H9 (cell line): ENCODE results near the gene KCNN3. TPM values are rescaled to one million over a fixed set of nuclear protein-coding genes. Genes with fewer than 3 reads are reported as not detected.

Experiments used
- DNase-seq: peaks from one replicate; pipeline ENCODE4 v3.0.0-alpha.2; 2017
- H2AFZ ChIP-seq: one replicate; pipeline ENCODE4 v1.6.1; 2013; ENCODE audit warnings: mild to moderate bottlenecking, low read length, control low read depth, moderate library complexity
- H2AK5ac ChIP-seq: 2 replicates; pipeline ENCODE4 v1.6.1; 2013; ENCODE audit warnings: low read length, control low read depth, mixed read lengths; ENCODE audit not compliant: insufficient read length
- H2BK120ac ChIP-seq: one replicate; pipeline ENCODE4 v1.6.1; 2013; ENCODE audit warnings: low read depth, mild to moderate bottlenecking, low read length, control low read depth, inconsistent platforms; ENCODE audit not compliant: poor library complexity, severe bottlenecking
- H2BK12ac ChIP-seq: 2 replicates; pipeline ENCODE4 v1.6.1; 2013; ENCODE audit warnings: low read length, control low read depth, mixed read lengths, low read depth; ENCODE audit not compliant: insufficient read length
- H2BK15ac ChIP-seq: 2 replicates; pipeline ENCODE4 v1.6.1; 2013; ENCODE audit warnings: low read depth, low read length, control low read depth
- H2BK20ac ChIP-seq: one replicate; pipeline ENCODE4 v1.6.1; 2013; ENCODE audit warnings: low read depth, mild to moderate bottlenecking, low read length, control low read depth, inconsistent platforms; ENCODE audit not compliant: poor library complexity, severe bottlenecking
- H2BK5ac ChIP-seq: 2 replicates; pipeline ENCODE4 v1.6.1; 2013; ENCODE audit warnings: low read length, control low read depth, mixed read lengths; ENCODE audit not compliant: insufficient read length
- H3K14ac ChIP-seq: 2 replicates; pipeline ENCODE4 v1.6.1; 2013; ENCODE audit warnings: low read length, control low read depth; ENCODE audit not compliant: insufficient read depth
- H3K18ac ChIP-seq: 2 replicates; pipeline ENCODE4 v1.6.1; 2013; ENCODE audit warnings: low read depth, mild to moderate bottlenecking, mixed read lengths, low read length, control low read depth; ENCODE audit not compliant: insufficient read length
- H3K23ac ChIP-seq: 2 replicates; pipeline ENCODE4 v1.6.1; 2013; ENCODE audit warnings: low read length, control low read depth, mixed read lengths, low read depth; ENCODE audit not compliant: insufficient read length
- H3K23me2 ChIP-seq: 2 replicates; pipeline ENCODE4 v1.6.1; 2013; ENCODE audit warnings: low read depth, mild to moderate bottlenecking, mixed read lengths, low read length, control low read depth; ENCODE audit not compliant: insufficient read length, poor library complexity, severe bottlenecking
- H3K27ac ChIP-seq: 2 replicates; pipeline ENCODE4 v1.5.1; 2013; ENCODE audit warnings: low read length, control low read depth, mixed read lengths, low read depth; ENCODE audit not compliant: insufficient read length
- H3K27me3 ChIP-seq: 2 replicates; pipeline ENCODE4 v1.6.1; 2013; ENCODE audit warnings: low read length, control low read depth, inconsistent platforms; ENCODE audit not compliant: insufficient read depth
- H3K4ac ChIP-seq: 2 replicates; pipeline ENCODE4 v1.6.1; 2013; ENCODE audit warnings: low read depth, mild to moderate bottlenecking, control low read depth, inconsistent platforms, low read length, moderate library complexity
- H3K4me1 ChIP-seq: 2 replicates; pipeline ENCODE4 v1.6.1; 2013; ENCODE audit warnings: low read length, control low read depth, inconsistent platforms; ENCODE audit not compliant: insufficient read depth
- H3K4me2 ChIP-seq: 2 replicates; pipeline ENCODE4 v1.6.1; 2013; ENCODE audit warnings: low read length, control low read depth, mixed read lengths; ENCODE audit not compliant: insufficient read length, insufficient read depth
- H3K56ac ChIP-seq: 2 replicates; pipeline ENCODE4 v1.6.1; 2013; ENCODE audit warnings: low read depth, mild to moderate bottlenecking, mixed read lengths, low read length, control low read depth; ENCODE audit not compliant: insufficient read length
- H3K79me1 ChIP-seq: 2 replicates; pipeline ENCODE4 v1.6.1; 2013; ENCODE audit warnings: low read depth, mild to moderate bottlenecking, moderate library complexity, low read length, control low read depth, inconsistent platforms; ENCODE audit not compliant: insufficient read depth, poor library complexity, severe bottlenecking
- H3K79me2 ChIP-seq: 2 replicates; pipeline ENCODE4 v1.6.1; 2013; ENCODE audit warnings: low read length, control low read depth, inconsistent platforms; ENCODE audit not compliant: insufficient read depth
- H3K9ac ChIP-seq: 2 replicates; pipeline ENCODE4 v1.6.1; 2013; ENCODE audit warnings: low read length, control low read depth, mixed read lengths; ENCODE audit not compliant: insufficient read length; ENCODE audit errors: extremely low read depth
- H3K9me3 ChIP-seq: one replicate; pipeline ENCODE4 v1.6.1; 2013; ENCODE audit warnings: low read depth, low read length, inconsistent platforms; ENCODE audit not compliant: control insufficient read depth
- H3T11ph ChIP-seq: one replicate; pipeline ENCODE4 v1.6.1; 2013; ENCODE audit warnings: mild to moderate bottlenecking, low read length, control low read depth, inconsistent platforms
- H4K20me1 ChIP-seq: one replicate; pipeline ENCODE4 v1.6.1; 2013; ENCODE audit not compliant: control insufficient read depth, insufficient read length, insufficient read depth
- H4K5ac ChIP-seq: 2 replicates; pipeline ENCODE4 v1.6.1; 2013; ENCODE audit warnings: low read depth, mild to moderate bottlenecking, mixed read lengths, low read length, control low read depth; ENCODE audit not compliant: insufficient read length
- H4K8ac ChIP-seq: replicated peaks from 2 replicates; pipeline ENCODE4 v1.6.1; 2013; ENCODE audit warnings: low read length, control low read depth, mixed read lengths, low read depth; ENCODE audit not compliant: insufficient read length
- H4K91ac ChIP-seq: 2 replicates; pipeline ENCODE4 v1.6.1; 2013; ENCODE audit warnings: low read depth, mild to moderate bottlenecking, moderate library complexity, mixed read lengths, low read length, control low read depth; ENCODE audit not compliant: insufficient read length
- H3K27ac Mint-ChIP-seq, 3 experiments: 2 replicates in 2 of 3; 3 replicates in 1 of 3; pipeline ENCODE4 v1.8.0; 2020 to 2021; ENCODE audit warnings: mixed read lengths in 3 of 3, mild to moderate bottlenecking in 1 of 3, moderate library complexity in 1 of 3
- H3K27me3 Mint-ChIP-seq: 2 replicates; pipeline ENCODE4 v1.8.0; 2021; ENCODE audit warnings: low read depth, mild to moderate bottlenecking, moderate library complexity, mixed read lengths
- H3K36me3 Mint-ChIP-seq, 3 experiments: 2 replicates in 2 of 3; 3 replicates in 1 of 3; pipeline ENCODE4 v1.8.0; 2020 to 2021; ENCODE audit warnings: low read depth in 3 of 3, mixed read lengths in 3 of 3; ENCODE audit not compliant: insufficient read depth in 1 of 3
- H3K4me1 Mint-ChIP-seq, 2 experiments: 2 replicates each; pipeline ENCODE4 v1.8.0; 2020; ENCODE audit warnings: mixed read lengths in 2 of 2
- H3K4me3 Mint-ChIP-seq, 2 experiments: 2 replicates in 1 of 2; 3 replicates in 1 of 2; pipeline ENCODE4 v1.8.0; 2020 to 2021; ENCODE audit warnings: mild to moderate bottlenecking in 2 of 2, mixed read lengths in 2 of 2, moderate library complexity in 1 of 2
- H3K9me3 Mint-ChIP-seq, 2 experiments: 2 replicates in 1 of 2; 3 replicates in 1 of 2; pipeline ENCODE4 v1.8.0; 2020; ENCODE audit warnings: mild to moderate bottlenecking in 2 of 2, mixed read lengths in 2 of 2, moderate library complexity in 1 of 2
- CTCF ChIP-seq: fragments of 200-600 bp; sonication (generic); conservative IDR thresholded peaks from 3 replicates; pipeline ENCODE4 v1.8.0; 2021; ENCODE audit warnings: antibody characterized with exemption, mild to moderate bottlenecking
- WGBS: extraction: QIAGEN DNeasy Blood & Tissue Kit; methylation state at CpG from one replicate; pipeline ENCODE4 v1.1.7; 2013; ENCODE audit warnings: missing lambda C conversion rate, low lambda C conversion rate, mixed read lengths; ENCODE audit not compliant: insufficient read length; ENCODE audit errors: extremely low coverage; 5-methylcytosine and 5-hydroxymethylcytosine counted together
- total RNA-seq: library from RNA; stranded (reverse); gene quantifications from 2 replicates; pipeline ENCODE4 v1.2.1, GENCODE V29; 2021

KCNN3 gene
- total RNA-seq, 1 experiment from 2014 or later = 0.83 TPM

GRCh38 chr1:154810571-154810970 lies 59.5 kb downstream of the KCNN3 start:
- no peak overlapping the region for H2BK120ac ChIP-seq
- no peak overlapping the region for H3K9ac ChIP-seq
- Mint-ChIP-seq H3K4me1 (peaks cover 38 to 48% of the 10 kb centered on the region in 2 experiments), H3K9me3 (no peaks in the 10 kb centered on the region), H3K36me3 (no peaks in the 10 kb centered on the region; a peak in 1 of 7 replicates), H3K4me3 (no peak overlapping the region), H3K27ac (no peak overlapping the region), H3K27me3 (peaks cover 2% of the 10 kb centered on the region; the same call in 1 of the 2 replicates)
- no peaks in the 10 kb centered on the region for H3K4me1 ChIP-seq
- H2BK20ac ChIP-seq = no peak overlapping the region
- peak overlapping the region; percentile 36; the same call in 1 of the 2 replicates for H3K14ac ChIP-seq
- no peak overlapping the region for H3T11ph ChIP-seq
- no peak overlapping the region for H2BK15ac ChIP-seq
- no peak overlapping the region for H3K4ac ChIP-seq
- WGBS = no CpG with 5 or more reads among the region's 1 CpG
- no peak overlapping the region for H3K27ac ChIP-seq
- no peaks in the 10 kb centered on the region for H3K27me3 ChIP-seq
- no peak for TF ChIP-seq CTCF
- DNase-seq = no peak
- no peaks in the 10 kb centered on the region for H3K23me2 ChIP-seq
- H2AK5ac ChIP-seq = no peak overlapping the region
- no peaks in the 10 kb centered on the region for H3K79me2 ChIP-seq
- no peaks in the 10 kb centered on the region for H4K20me1 ChIP-seq
- H3K9me3 ChIP-seq = no peaks in the 10 kb centered on the region
- H2BK5ac ChIP-seq = no peak overlapping the region
- H3K23ac ChIP-seq = no peak overlapping the region
- H3K79me1 ChIP-seq = no peaks in the 10 kb centered on the region
- no peak overlapping the region for H2BK12ac ChIP-seq
- no peak overlapping the region for H4K91ac ChIP-seq
- H2AFZ ChIP-seq = no peak overlapping the region
- no peak overlapping the region for H3K56ac ChIP-seq
- H3K4me2 ChIP-seq = no peak overlapping the region
- no peak overlapping the region for H3K18ac ChIP-seq
- H4K8ac ChIP-seq = no peak overlapping the region
- no peak overlapping the region for H4K5ac ChIP-seq
